Parathyroid adenoma (tissue), 2 donors: ENCODE data around the gene SORL1-AS1.

Source experiments
- H2AFZ ChIP-seq: fragments of 300-600 bp; sonication (generic); one replicate; pipeline ENCODE4 v1.7.0; 2017; ENCODE audit warnings: antibody characterized with exemption, mild to moderate bottlenecking
- H3K27ac ChIP-seq: fragments of 300-600 bp; sonication (generic); one replicate; pipeline ENCODE4 v1.7.0; 2017
- H3K27me3 ChIP-seq: fragments of 300-600 bp; sonication (generic); one replicate; pipeline ENCODE4 v1.7.0; 2017; ENCODE audit warnings: low read length; ENCODE audit not compliant: control insufficient read depth, insufficient read depth
- H3K36me3 ChIP-seq: fragments of 300-600 bp; sonication (generic); one replicate; pipeline ENCODE4 v1.7.0; 2017; ENCODE audit warnings: low read length; ENCODE audit not compliant: control insufficient read depth, insufficient read depth
- H3K4me1 ChIP-seq: fragments of 300-600 bp; sonication (generic); one replicate; pipeline ENCODE4 v1.7.0; 2017; ENCODE audit warnings: control low read depth
- H3K4me2 ChIP-seq: fragments of 300-600 bp; sonication (generic); one replicate; pipeline ENCODE4 v1.7.0; 2017; ENCODE audit warnings: low read length
- H3K4me3 ChIP-seq: fragments of 300-600 bp; sonication (generic); one replicate; pipeline ENCODE4 v1.7.0; 2017; ENCODE audit warnings: low read depth, low read length
- H3K79me2 ChIP-seq: fragments of 300-600 bp; sonication (generic); one replicate; pipeline ENCODE4 v1.7.0; 2017; ENCODE audit warnings: control low read depth
- H3K9ac ChIP-seq: fragments of 300-600 bp; sonication (generic); one replicate; pipeline ENCODE4 v1.7.0; 2017; ENCODE audit warnings: mild to moderate bottlenecking
- H3K9me3 ChIP-seq: fragments of 300-600 bp; sonication (generic); one replicate; pipeline ENCODE4 v1.7.0; 2017; ENCODE audit warnings: low read length; ENCODE audit not compliant: control insufficient read depth
- CTCF ChIP-seq: fragments of 300-600 bp; sonication (generic); IDR thresholded peaks from one replicate; pipeline ENCODE4 v1.7.0; 2017; ENCODE audit warnings: antibody characterized with exemption, mild to moderate bottlenecking
- donor health status: primary hyperparathyroidism.

The SORL1-AS1 gene

GRCh38 chr11:121461843-121462242 lies 9.1 kb upstream of the SORL1-AS1 start:
- TF ChIP-seq CTCF = no peak
- H3K9me3 ChIP-seq = no peaks in the 10 kb centered on the region
- H3K4me2 ChIP-seq = no peak overlapping the region
- no peak overlapping the region for H3K27ac ChIP-seq
- no peaks in the 10 kb centered on the region for H3K27me3 ChIP-seq
- H3K4me3 ChIP-seq = no peak overlapping the region
- no peaks in the 10 kb centered on the region for H3K36me3 ChIP-seq
- H2AFZ ChIP-seq = no peak overlapping the region
- peaks cover 3% of the 10 kb centered on the region for H3K4me1 ChIP-seq
- no peaks in the 10 kb centered on the region for H3K79me2 ChIP-seq
- H3K9ac ChIP-seq = no peak overlapping the region

GRCh38 chr11:121460941-121461514 lies 8.3 kb upstream of the SORL1-AS1 start:
- H3K4me3 ChIP-seq = no peak overlapping the region
- no peak for TF ChIP-seq CTCF
- H3K27ac ChIP-seq = no peak overlapping the region

GRCh38 chr11:121459413-121460017 lies 6.7 kb upstream of the SORL1-AS1 start:
- no peak overlapping the region for H3K4me2 ChIP-seq
- H3K27ac ChIP-seq = no peak overlapping the region
- H3K9ac ChIP-seq = no peak overlapping the region
- no peak for TF ChIP-seq CTCF
- H3K79me2 ChIP-seq = no peaks in the 10 kb centered on the region
- no peak overlapping the region for H2AFZ ChIP-seq
- no peaks in the 10 kb centered on the region for H3K27me3 ChIP-seq
- H3K4me3 ChIP-seq = no peak overlapping the region
- no peaks in the 10 kb centered on the region for H3K36me3 ChIP-seq
- no peaks in the 10 kb centered on the region for H3K4me1 ChIP-seq
- H3K9me3 ChIP-seq = no peaks in the 10 kb centered on the region

More at GRCh38 chr11:121460941-121461514, 8.3 kb upstream of the SORL1-AS1 start:
- H3K9me3 ChIP-seq = no peaks in the 10 kb centered on the region
- no peak overlapping the region for H3K9ac ChIP-seq
- no peak overlapping the region for H2AFZ ChIP-seq
- H3K79me2 ChIP-seq = no peaks in the 10 kb centered on the region
- H3K36me3 ChIP-seq = no peaks in the 10 kb centered on the region
- no peaks in the 10 kb centered on the region for H3K4me1 ChIP-seq
- no peak overlapping the region for H3K4me2 ChIP-seq
- no peaks in the 10 kb centered on the region for H3K27me3 ChIP-seq

- Histone ChIP-seq H3K79me2 (no peaks in the 10 kb centered on the region), H3K9ac (no peak overlapping the region), H2AFZ (no peak overlapping the region), H3K36me3 (no peaks in the 10 kb centered on the region), H3K4me3 (no peak overlapping the region), H3K9me3 (no peaks in the 10 kb centered on the region), H3K27ac (no peak overlapping the region), H3K4me2 (no peak overlapping the region), H3K27me3 (no peaks in the 10 kb centered on the region), H3K4me1 (no peaks in the 10 kb centered on the region)
- TF ChIP-seq CTCF = no peak
Observed at GRCh38 chr11:121458551-121458950, 5.8 kb upstream of the SORL1-AS1 start.
